Right lobe of liver (tissue), 6 donors: ENCODE measurements around the gene MMP13. TPM values are rescaled to one million over a fixed set of nuclear protein-coding genes. Genes with fewer than 3 reads are reported as not detected.

Source experiments
- ATAC-seq, 4 donors: fragments of 200-7000 bp; cut with Tn5 transposase; one replicate each; pipeline ENCODE4 v1.9.1; 2020; ENCODE audit warnings: mild to moderate bottlenecking in 4 of 4, moderate library complexity in 4 of 4
- DNase-seq, 3 donors: peaks; one replicate each; pipeline ENCODE4 v3.0.0-alpha.2; 2020
- H3K27ac ChIP-seq, 3 donors: fragments of 200-600 bp; one replicate each; pipeline ENCODE4 v1.8.0; 2022
- H3K27me3 ChIP-seq, 2 donors: fragments of 200-600 bp; one replicate each; pipeline ENCODE4 v1.8.0; 2022
- H3K36me3 ChIP-seq, 4 donors: fragments of 200-600 bp; sonication (generic) in 1 of 4; one replicate each; pipeline versions ENCODE4 v1.5.1 to v1.8.0; 2017 to 2022; ENCODE audit warnings: control low read depth in 1 of 4
- H3K4me1 ChIP-seq, 4 donors: fragments of 200-600 bp; sonication (generic) in 1 of 4; one replicate each; pipeline versions ENCODE4 v1.5.1 to v1.8.0; 2017 to 2022; ENCODE audit warnings: control low read depth in 1 of 4
- H3K4me3 ChIP-seq, 3 donors: fragments of 200-600 bp; one replicate each; pipeline ENCODE4 v1.8.0; 2022
- H3K9me3 ChIP-seq, 4 donors: fragments of 200-600 bp; sonication (generic) in 1 of 4; one replicate each; pipeline versions ENCODE4 v1.5.1 to v1.8.0; 2017 to 2022; ENCODE audit warnings: control low read depth in 1 of 4
- POLR2A ChIP-seq: fragments of 450-650 bp; IDR thresholded peaks from one replicate; pipeline ENCODE4 v1.6.1; 2017; ENCODE audit warnings: antibody characterized with exemption, mild to moderate bottlenecking
- WGBS: methylation state at CpG from one replicate; pipeline ENCODE4 v1.1.6; 2018; ENCODE audit warnings: low coverage, low lambda C conversion rate; ENCODE audit not compliant: insufficient coverage; ENCODE audit errors: missing lambda C conversion rate; 5-methylcytosine and 5-hydroxymethylcytosine counted together
- intact Hi-C, 2 donors: fragments of 100-400 bp; cut with DNase I; formaldehyde crosslinking; loops; one replicate each; pipeline versions ENCODE4 v1.11.2 to v1.14.1; 2022
- total RNA-seq, 6 experiments: library from RNA; depleted of rRNA in 2 of 6; stranded (reverse); fragments of >200 nt in 2 of 6; fragmentation: NEBNext Ultra II Directional in 3 of 6; extraction: Animal tissue kit (Norgen Biotek cat#: 25700) in 3 of 6; gene quantifications; one replicate each; pipeline versions ENCODE4 v1.1.0 to v1.2.4, GENCODE V29; 2016 to 2023
- TF ChIP-seq, protein P1 (sequence below), 4 donors: fragments of 200-600 bp in 3 of 4; fragments of 450-650 bp in 1 of 4; IDR thresholded peaks; one replicate each; pipeline versions ENCODE4 v1.5.1 to v1.8.0; 2016 to 2022; ENCODE audit warnings: antibody characterized with exemption in 4 of 4, mild to moderate bottlenecking in 2 of 4
- donor health status: DM: no; HTN: yes; CAD: no.
- donor health status: DM: no; HTN: no; CAD: no.
- donor health status: DM: no; HTN: no; CAD: no.
- donor health status: DM: no; HTN: yes; CAD: no.
- donor health status: DM: no; HTN: yes; CAD: no.

Gene MMP13
- total RNA-seq, 6 experiments from 2014 or later, result not detected

DNA sequence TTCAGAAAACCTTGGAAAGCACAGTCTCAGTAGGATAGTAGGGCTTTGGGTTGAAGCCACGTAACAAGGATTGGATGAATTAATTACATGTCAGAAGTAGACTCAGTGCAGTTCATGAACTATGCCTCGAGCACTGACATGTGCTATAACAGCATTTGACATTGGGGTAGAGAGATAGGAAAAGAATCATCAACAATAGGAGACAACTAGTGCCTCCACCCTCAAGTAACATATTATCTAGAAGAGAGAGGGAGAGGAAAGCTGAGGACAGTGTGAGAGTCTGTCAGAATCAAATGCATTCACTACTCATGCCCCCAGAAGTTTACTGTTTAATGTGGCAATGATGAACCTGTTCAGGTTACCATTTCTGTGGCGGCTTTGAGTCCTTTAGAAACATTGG, 26.4 kb downstream of the MMP13 start:
- no peaks in the 10 kb centered on the region for H3K9me3 ChIP-seq
- H3K27ac ChIP-seq, result peak overlapping the region in 1 of 3 donors; percentile 15
- no peak for ATAC-seq
- no peaks in the 10 kb centered on the region for H3K27me3 ChIP-seq
- TF ChIP-seq, protein P1, sequence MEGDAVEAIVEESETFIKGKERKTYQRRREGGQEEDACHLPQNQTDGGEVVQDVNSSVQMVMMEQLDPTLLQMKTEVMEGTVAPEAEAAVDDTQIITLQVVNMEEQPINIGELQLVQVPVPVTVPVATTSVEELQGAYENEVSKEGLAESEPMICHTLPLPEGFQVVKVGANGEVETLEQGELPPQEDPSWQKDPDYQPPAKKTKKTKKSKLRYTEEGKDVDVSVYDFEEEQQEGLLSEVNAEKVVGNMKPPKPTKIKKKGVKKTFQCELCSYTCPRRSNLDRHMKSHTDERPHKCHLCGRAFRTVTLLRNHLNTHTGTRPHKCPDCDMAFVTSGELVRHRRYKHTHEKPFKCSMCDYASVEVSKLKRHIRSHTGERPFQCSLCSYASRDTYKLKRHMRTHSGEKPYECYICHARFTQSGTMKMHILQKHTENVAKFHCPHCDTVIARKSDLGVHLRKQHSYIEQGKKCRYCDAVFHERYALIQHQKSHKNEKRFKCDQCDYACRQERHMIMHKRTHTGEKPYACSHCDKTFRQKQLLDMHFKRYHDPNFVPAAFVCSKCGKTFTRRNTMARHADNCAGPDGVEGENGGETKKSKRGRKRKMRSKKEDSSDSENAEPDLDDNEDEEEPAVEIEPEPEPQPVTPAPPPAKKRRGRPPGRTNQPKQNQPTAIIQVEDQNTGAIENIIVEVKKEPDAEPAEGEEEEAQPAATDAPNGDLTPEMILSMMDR (IDR thresholded peaks at IDR 0.05), result no peak
- no peak for TF ChIP-seq POLR2A
- H3K4me3 ChIP-seq, result no peak overlapping the region
- H3K4me1 ChIP-seq, result peaks cover 0 to 3% (median 0%) of the 10 kb centered on the region in 4 donors
- H3K36me3 ChIP-seq, result no peaks in the 10 kb centered on the region
- intact Hi-C loops, result no loop called here
- 72% methylated on average over 3 of the region's 3 CpGs for WGBS
- DNase-seq, result no peak

DNA sequence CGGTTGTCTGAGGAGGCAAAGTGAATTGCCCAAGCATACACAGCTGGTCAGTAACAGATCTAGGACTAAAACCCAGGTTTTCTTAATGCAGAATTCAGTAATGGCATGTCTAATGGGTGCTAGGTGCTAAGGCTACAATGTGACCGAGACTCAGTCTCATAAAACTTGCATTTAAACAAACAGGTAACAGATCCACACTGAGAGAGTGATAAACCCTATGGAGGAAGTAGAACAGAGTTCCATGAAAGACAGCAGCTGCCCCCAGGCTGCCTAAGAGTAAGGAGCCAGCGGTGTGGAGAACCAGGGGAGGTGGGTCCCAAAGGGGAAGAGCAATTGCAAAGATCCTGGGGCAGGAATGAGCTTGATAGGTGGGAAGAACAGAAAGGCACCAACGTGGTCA, 27.3 kb downstream of the MMP13 start:
- Histone ChIP-seq H3K36me3 (no peaks in the 10 kb centered on the region), H3K9me3 (no peaks in the 10 kb centered on the region), H3K4me1 (peaks cover 0 to 3% (median 0%) of the 10 kb centered on the region in 4 donors), H3K27me3 (no peaks in the 10 kb centered on the region), H3K4me3 (no peak overlapping the region), H3K27ac (no peak overlapping the region)
- no peak for ATAC-seq
- 72% methylated on average over 3 of the region's 4 CpGs for WGBS
- no peak for DNase-seq
- TF ChIP-seq, protein P1 (IDR thresholded peaks at IDR 0.05), result no peak
- no peak for TF ChIP-seq POLR2A
- intact Hi-C loops, result no loop called here

DNA sequence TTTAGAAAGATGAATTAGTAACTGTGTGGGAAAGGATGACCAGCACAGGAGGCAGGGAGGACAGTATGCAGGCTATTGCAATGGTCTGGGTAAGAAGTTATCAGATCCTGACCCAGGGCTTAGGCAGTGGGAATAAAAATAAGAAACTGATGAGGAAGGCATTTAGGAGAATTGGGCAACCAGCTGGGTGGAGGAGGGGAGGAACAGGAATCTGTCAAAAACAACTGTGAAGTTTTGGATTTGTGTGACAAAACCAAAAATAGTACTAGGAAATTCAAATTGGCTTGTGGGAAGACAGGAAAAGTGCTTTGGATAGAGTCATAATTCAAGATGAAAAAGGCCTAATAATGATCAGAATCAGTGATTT, 27.9 kb downstream of the MMP13 start:
- H3K4me3 ChIP-seq, result no peak overlapping the region
- no peak overlapping the region for H3K27ac ChIP-seq
- TF ChIP-seq, protein P1 (IDR thresholded peaks at IDR 0.05), result no peak
- TF ChIP-seq POLR2A, result no peak
- H3K27me3 ChIP-seq, result no peaks in the 10 kb centered on the region
- H3K9me3 ChIP-seq, result no peaks in the 10 kb centered on the region
- peak in 1 of 3 donors; percentile 23 for DNase-seq
- ATAC-seq, result peak in 2 of 4 donors; percentile 26 to 49
- H3K4me1 ChIP-seq, result peaks cover 0 to 3% (median 0%) of the 10 kb centered on the region in 4 donors
- intact Hi-C loops, result no loop called here
- no peaks in the 10 kb centered on the region for H3K36me3 ChIP-seq

DNA sequence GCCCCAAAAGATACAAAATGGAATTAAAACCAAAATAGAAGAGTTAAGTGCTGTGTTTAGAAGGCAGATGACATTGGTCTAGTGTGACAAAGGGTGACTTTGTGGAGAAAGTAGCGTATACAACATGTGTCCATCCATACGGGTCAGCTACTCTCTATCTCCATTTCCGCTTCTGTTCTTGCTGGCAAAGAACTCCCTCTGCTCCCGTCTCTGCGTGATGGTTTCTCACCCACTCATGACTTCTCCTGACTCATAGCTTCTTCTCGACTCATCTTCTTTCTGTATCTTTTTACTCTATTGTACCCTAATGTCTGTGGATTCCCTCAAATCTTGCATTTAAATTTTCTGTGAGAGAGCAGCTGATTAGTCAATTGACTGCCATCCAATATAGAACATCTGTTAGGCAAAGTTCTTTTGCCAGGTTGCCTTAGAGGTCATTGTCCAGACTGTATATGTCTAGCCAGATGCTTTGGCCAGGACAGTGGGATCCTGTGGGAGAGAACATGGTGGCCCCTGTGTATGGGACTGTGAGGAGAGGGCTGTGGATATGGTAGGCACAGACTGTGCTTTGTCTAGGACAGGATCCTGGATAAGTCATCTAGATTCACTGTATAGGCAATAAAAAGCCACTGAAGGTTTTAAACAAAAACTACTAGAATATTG, 28.4 kb downstream of the MMP13 start:
- 69% methylated on average over 6 of the region's 6 CpGs for whole genome bisulfite sequencing
- DNase-seq (no peak), ATAC-seq (no peak)
- Histone ChIP-seq H3K36me3 (no peaks in the 10 kb centered on the region), H3K4me1 (peaks cover 0 to 3% (median 0%) of the 10 kb centered on the region in 4 donors), H3K4me3 (no peak overlapping the region), H3K27me3 (no peaks in the 10 kb centered on the region), H3K27ac (no peak overlapping the region), H3K9me3 (no peaks in the 10 kb centered on the region)
- intact Hi-C loops, result no loop called here
- TF ChIP-seq, protein P1 (IDR thresholded peaks at IDR 0.05), result no peak
- no peak for TF ChIP-seq POLR2A

DNA sequence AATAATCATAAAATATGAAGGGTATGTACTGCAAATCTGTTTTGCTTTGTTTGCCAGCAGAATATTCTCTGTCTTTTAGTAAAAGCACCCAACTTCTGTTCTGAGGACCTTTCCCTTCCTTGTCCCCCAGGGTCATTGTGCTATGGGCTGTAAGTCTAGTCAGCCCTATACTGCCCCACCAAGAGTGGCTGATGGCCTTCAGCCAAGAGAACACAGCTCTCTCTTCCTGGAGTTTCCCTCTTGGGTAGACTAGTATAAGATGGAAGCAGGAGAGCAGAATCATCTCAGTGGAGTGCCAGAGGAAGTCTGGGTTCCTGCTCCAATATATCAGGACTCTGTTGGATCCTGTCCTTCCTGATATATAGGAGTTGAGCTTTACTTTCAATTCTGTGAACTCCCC, 29.0 kb downstream of the MMP13 start:
- ATAC-seq (no peak), DNase-seq (no peak)
- Histone ChIP-seq H3K9me3 (no peaks in the 10 kb centered on the region), H3K36me3 (no peaks in the 10 kb centered on the region), H3K27ac (no peak overlapping the region), H3K4me1 (peaks cover 0 to 3% (median 0%) of the 10 kb centered on the region in 4 donors), H3K4me3 (no peak overlapping the region), H3K27me3 (no peaks in the 10 kb centered on the region)
- intact Hi-C loops, result no loop called here
- TF ChIP-seq, protein P1 (IDR thresholded peaks at IDR 0.05), result no peak
- no peak for TF ChIP-seq POLR2A
